ENCODE measurements around the gene GALK1. TPM values are rescaled to one million over a fixed set of nuclear protein-coding genes. Genes with fewer than 3 reads are reported as not detected.
A peak's percentile ranks its signal among the peaks of the same experiment; 100 is the strongest.

The GALK1 gene
- polyA plus RNA-seq, 2 of the 4 experiments (the other 2 are of a cell fraction), result 20.7 to 54.3 TPM

- TF ChIP-seq USF2 (IDR thresholded peaks at IDR 0.05) (no peak; the same call in 1 of the 2 replicates), EP300 (IDR thresholded peaks at IDR 0.05) (no peak; a peak in 1 of 5 replicates), CHD4 (IDR thresholded peaks at IDR 0.05; ENCODE audit: borderline replicate concordance) (no peak), MAFK (IDR thresholded peaks at IDR 0.05; ENCODE audit: partially characterized antibody) (peak; percentile 90), BCL3 (IDR thresholded peaks at IDR 0.05) (peak; percentile 95; the same call in 2 of the 3 replicates), CTCF (IDR thresholded peaks at IDR 0.05) (no peak), MAX (IDR thresholded peaks at IDR 0.05) (peak; percentile 95), HOXA7 (CRISPR knock-in tag; IDR thresholded peaks at IDR 0.05) (peak; percentile 84), SMC3 (IDR thresholded peaks at IDR 0.05) (no peak), TFCP2L1 (CRISPR knock-in tag; IDR thresholded peaks at IDR 0.05) (peak; percentile 59; the same call in 1 of the 2 replicates), MAZ (IDR thresholded peaks at IDR 0.05; ENCODE audit: borderline replicate concordance, low read depth, low read length) (0 out of 2 replicates have a peak, but pooled peaks have one; percentile 29), ZFP36 (IDR thresholded peaks at IDR 0.05; ENCODE audit: borderline replicate concordance, partially characterized antibody) (no peak), ESRRA (IDR thresholded peaks at IDR 0.05; ENCODE audit: borderline replicate concordance, low read length) (no peak), RNF2 (IDR thresholded peaks at IDR 0.05; ENCODE audit: borderline replicate concordance, low read depth) (no peak), ATOH8 (CRISPR knock-in tag; IDR thresholded peaks at IDR 0.05; ENCODE audit: low read depth) (peak; percentile 80), NPAS2 (CRISPR knock-in tag; IDR thresholded peaks at IDR 0.05; ENCODE audit: borderline replicate concordance) (no peak), SREBF2 (IDR thresholded peaks at IDR 0.05) (no peak), JUN (IDR thresholded peaks at IDR 0.05) (peak; percentile 83 to 98), HDAC2 (IDR thresholded peaks at IDR 0.05) (no peak), ZSCAN20 (CRISPR knock-in tag; IDR thresholded peaks at IDR 0.05) (no peak), PBX3 (IDR thresholded peaks at IDR 0.05) (0 out of 2 replicates have a peak, but pooled peaks have one; percentile 6), GATA3 (IDR thresholded peaks at IDR 0.05; ENCODE audit: borderline replicate concordance) (no peak), CEBPB (IDR thresholded peaks at IDR 0.05) (no peak), FOXS1 (CRISPR knock-in tag; IDR thresholded peaks at IDR 0.05) (peak; percentile 76), HMGXB4 (CRISPR knock-in tag; IDR thresholded peaks at IDR 0.05; ENCODE audit: borderline replicate concordance) (peak; percentile 29; the same call in 1 of the 2 replicates), CBX8 (IDR thresholded peaks at IDR 0.05) (no peak), RCOR1 (IDR thresholded peaks at IDR 0.05; ENCODE audit: low read depth, low read length) (no peak), ELK1 (IDR thresholded peaks at IDR 0.05; ENCODE audit: low read depth, low read length) (no peak), NFE2L2 (conservative IDR thresholded peaks at IDR 0.05; ENCODE audit: low read length) (no peak), EHMT2 (IDR thresholded peaks at IDR 0.05; ENCODE audit: low read depth) (no peak), ZC3H11A (IDR thresholded peaks at IDR 0.05) (no peak), MYC (IDR thresholded peaks at IDR 0.05; ENCODE audit: borderline replicate concordance, low read length) (peak; percentile 82), JUNB (IDR thresholded peaks at IDR 0.05) (no peak; the same call in 1 of the 2 replicates)
These were observed 20.3 kb upstream of the GALK1 start (continued) for GRCh38 chr17:75785016-75785890.
